ENCODE data around the gene LCE2D. TPM values are rescaled to one million over a fixed set of nuclear protein-coding genes. Genes with fewer than 3 reads are reported as not detected.
"Not testable (repeated sequence)": the region's sequence is repeated elsewhere in the genome, so short reads cannot be mapped to it uniquely, and the experiment has no call there.

Gene LCE2D
- polyA plus RNA-seq, 1 of the 3 experiments (the other 2 are of a cell fraction), result not detected

- no peaks in the 10 kb centered on the region for H3K27me3 ChIP-seq (ENCODE audit: insufficient read depth)
Observed at GRCh38 chr1:152683846-152684245, 20.7 kb downstream of the LCE2D start.

GRCh38 chr1:152685823-152686222 lies 22.6 kb downstream of the LCE2D start, which contains the start of gene LCE2B:
TSS of gene LCE2B (plus strand) at chr1:152686123. CDS start at chr1:152686844, 721 bp downstream.
- H3K79me2 ChIP-seq (ENCODE audit: insufficient read depth); POLR2A ChIA-PET; H3K4me1 ChIP-seq (ENCODE audit: control insufficient read depth in 1 of 2, insufficient read depth in 2 of 2, low read depth in 1 of 2, low read length in 1 of 2); H2AFZ ChIP-seq (ENCODE audit: low read depth); CTCF ChIA-PET; DNase-seq; H3K9me3 ChIP-seq; H3K27ac ChIP-seq (ENCODE audit: low read depth in 2 of 2, low read length in 1 of 2); H3F3A ChIP-seq (replicated peaks; ENCODE audit: insufficient read depth); H3K9ac ChIP-seq; H3K4me2 ChIP-seq; H3K4me3 ChIP-seq (ENCODE audit: low read depth in 2 of 2, low read length in 1 of 2); H3K27me3 ChIP-seq (ENCODE audit: insufficient read depth); H4K20me1 ChIP-seq (ENCODE audit: insufficient read depth); H3K9me2 ChIP-seq; H3K36me3 ChIP-seq (replicated peaks in 1 of 2; ENCODE audit: control insufficient read depth in 1 of 2, insufficient read depth in 2 of 2, low read length in 1 of 2): not testable (repeated sequence)
- WGBS (ENCODE audit: low lambda C conversion rate), result 10% methylated on average over 2 of the region's 4 CpGs

More at GRCh38 chr1:152683846-152684245, 20.7 kb downstream of the LCE2D start:
- ChIA-PET POLR2A (no interaction called here), CTCF (no interaction called here)
- DNase-seq, result no peak
- H4K20me1 ChIP-seq (ENCODE audit: insufficient read depth), result no peaks in the 10 kb centered on the region
- no peak overlapping the region for H3K4me2 ChIP-seq
- no peaks in the 10 kb centered on the region for H3K79me2 ChIP-seq (ENCODE audit: insufficient read depth)
- H3F3A ChIP-seq (replicated peaks; ENCODE audit: insufficient read depth), result no peaks in the 10 kb centered on the region
- no peak overlapping the region for H2AFZ ChIP-seq (ENCODE audit: low read depth)
- H3K4me1 ChIP-seq (ENCODE audit: control insufficient read depth in 1 of 2, insufficient read depth in 2 of 2, low read depth in 1 of 2, low read length in 1 of 2), result no peaks in the 10 kb centered on the region
- H3K36me3 ChIP-seq (replicated peaks in 1 of 2; ENCODE audit: control insufficient read depth in 1 of 2, insufficient read depth in 2 of 2, low read length in 1 of 2), result no peaks in the 10 kb centered on the region
- TF ChIP-seq TAF1 (IDR thresholded peaks at IDR 0.05; ENCODE audit: borderline replicate concordance, low read depth, low read length) (no peak), USF1 (IDR thresholded peaks at IDR 0.05; ENCODE audit: borderline replicate concordance, low read depth) (no peak), MAX (IDR thresholded peaks at IDR 0.05; ENCODE audit: low read depth) (no peak), NFIC (IDR thresholded peaks at IDR 0.05; ENCODE audit: borderline replicate concordance) (no peak), POLR2AphosphoS5 (IDR thresholded peaks at IDR 0.05; ENCODE audit: low read depth, low read length) (no peak), YY1 (IDR thresholded peaks at IDR 0.05; ENCODE audit: low read depth) (no peak), TCF12 (IDR thresholded peaks at IDR 0.05) (no peak), RAD21 (IDR thresholded peaks at IDR 0.05; ENCODE audit: low read length) (no peak), GATA2 (CRISPR knock-in tag; IDR thresholded peaks at IDR 0.05) (no peak), REST (IDR thresholded peaks at IDR 0.05; ENCODE audit: low read depth, low read length) (no peak), RCOR1 (IDR thresholded peaks at IDR 0.05; ENCODE audit: low read length) (no peak), ZBTB33 (IDR thresholded peaks at IDR 0.05; ENCODE audit: borderline replicate concordance, low read depth) (no peak), FOXM1 (IDR thresholded peaks at IDR 0.05; ENCODE audit: low read depth) (no peak), MEF2A (IDR thresholded peaks at IDR 0.05; ENCODE audit: borderline replicate concordance, low read depth) (no peak), FOSL2 (IDR thresholded peaks at IDR 0.05; ENCODE audit: borderline replicate concordance, low read depth) (no peak), CHD2 (IDR thresholded peaks at IDR 0.05; ENCODE audit: low read length, partially characterized antibody) (no peak), FOXJ3 (CRISPR knock-in tag; IDR thresholded peaks at IDR 0.05) (no peak), JUND (IDR thresholded peaks at IDR 0.05) (no peak)
- H3K9me2 ChIP-seq, result no peaks in the 10 kb centered on the region
- H3K9me3 ChIP-seq, result no peaks in the 10 kb centered on the region
- no peak overlapping the region for H3K4me3 ChIP-seq (ENCODE audit: low read depth in 2 of 2, low read length in 1 of 2)
- H3K9ac ChIP-seq, result no peak overlapping the region
- H3K27ac ChIP-seq (ENCODE audit: low read depth in 2 of 2, low read length in 1 of 2), result no peak overlapping the region
